ENCODE results near the gene GRIK5. TPM values are rescaled to one million over a fixed set of nuclear protein-coding genes. Genes with fewer than 3 reads are reported as not detected.

The GRIK5 gene
- total RNA-seq, 1 donor from 2014 or later = 0.25 TPM

- ATAC-seq (no peak), DNase-seq (ENCODE audit: low spot score) (no peak)
These were observed 6.5 kb upstream of the GRIK5 start for GRCh38 chr19:42076380-42076944.

- DNase-seq (ENCODE audit: low spot score) (peak; percentile 98), ATAC-seq (peak; percentile 95)
These were observed 5.8 kb upstream of the GRIK5 start, which contains the start of gene ZNF574 for GRCh38 chr19:42075616-42076379. TSS of gene ZNF574 (plus strand) at chr19:42076166. CDS start at chr19:42078607, 2,441 bp downstream.

GRCh38 chr19:42075364-42075615 lies 5.3 kb upstream of the GRIK5 start:
- ATAC-seq (no peak), DNase-seq (ENCODE audit: low spot score) (no peak)

- DNase-seq (ENCODE audit: low spot score) = no peak
- peak; percentile 2 for ATAC-seq
These were observed 4.7 kb upstream of the GRIK5 start for GRCh38 chr19:42074513-42075363.

- DNase-seq (ENCODE audit: low spot score) (no peak), ATAC-seq (no peak)
These were observed 1.2 kb upstream of the GRIK5 start for GRCh38 chr19:42071247-42071646.

- DNase-seq (ENCODE audit: low spot score) (no peak), ATAC-seq (no peak)
These were observed 1.0 kb downstream of the GRIK5 start for GRCh38 chr19:42068756-42069571.

GRCh38 chr19:42068361-42068755 lies 1.6 kb downstream of the GRIK5 start:
- DNase-seq (ENCODE audit: low spot score) = no peak
- no peak for ATAC-seq

- ATAC-seq (no peak), DNase-seq (ENCODE audit: low spot score) (no peak)
These were observed 2.6 kb downstream of the GRIK5 start for GRCh38 chr19:42067315-42067888.

GRCh38 chr19:42066075-42066754 lies 3.8 kb downstream of the GRIK5 start:
- ATAC-seq (no peak), DNase-seq (ENCODE audit: low spot score) (no peak)

- DNase-seq (ENCODE audit: low spot score) (no peak), ATAC-seq (no peak)
These were observed 4.5 kb downstream of the GRIK5 start for GRCh38 chr19:42065511-42065910.

- DNase-seq (ENCODE audit: low spot score) = no peak
- no peak for ATAC-seq
These were observed 5.0 kb downstream of the GRIK5 start for GRCh38 chr19:42065051-42065450.

- no peak for ATAC-seq
These were observed 5.6 kb downstream of the GRIK5 start for GRCh38 chr19:42064432-42064831.

GRCh38 chr19:42062381-42062780 lies 7.6 kb downstream of the GRIK5 start:
- DNase-seq (ENCODE audit: low spot score) (no peak), ATAC-seq (no peak)

More at GRCh38 chr19:42064432-42064831, 5.6 kb downstream of the GRIK5 start:
- no peak for DNase-seq (ENCODE audit: low spot score)

GRCh38 chr19:42060117-42060516 lies 9.9 kb downstream of the GRIK5 start:
- ATAC-seq = no peak

GRCh38 chr19:42059196-42059595 lies 10.8 kb downstream of the GRIK5 start:
- no peak for DNase-seq (ENCODE audit: low spot score)
- ATAC-seq = no peak

More at GRCh38 chr19:42060117-42060516, 9.9 kb downstream of the GRIK5 start:
- no peak for DNase-seq (ENCODE audit: low spot score)

GRCh38 chr19:42057846-42058245 lies 12.2 kb downstream of the GRIK5 start:
- no peak for DNase-seq (ENCODE audit: low spot score)
- no peak for ATAC-seq

- DNase-seq (ENCODE audit: low spot score) (no peak), ATAC-seq (no peak)
These were observed 15.8 kb downstream of the GRIK5 start for GRCh38 chr19:42054205-42054604.

- ATAC-seq = no peak
- no peak for DNase-seq (ENCODE audit: low spot score)
These were observed 16.7 kb downstream of the GRIK5 start for GRCh38 chr19:42053037-42053935.

- no peak for DNase-seq (ENCODE audit: low spot score)
- ATAC-seq = no peak
These were observed 17.7 kb downstream of the GRIK5 start for GRCh38 chr19:42052241-42052863.

Measured in left lobe of liver (tissue), 2 donors.